ENCODE data around the gene AP1G2.

- TF ChIP-seq KDM1A (IDR thresholded peaks at IDR 0.05; ENCODE audit: low read depth) (no peak), CTCF (IDR thresholded peaks at IDR 0.05) (no peak)
Observed at GRCh38 chr14:23546450-23547035, 21.0 kb downstream of the AP1G2 start.

Measured in A549 (cell line).